Pancreas (tissue), 10 donors: Measurements from ENCODE around the gene HECTD2. TPM values are rescaled to one million over a fixed set of nuclear protein-coding genes. Genes with fewer than 3 reads are reported as not detected.
"Not testable (repeated sequence)": the region's sequence is repeated elsewhere in the genome, so short reads cannot be mapped to it uniquely, and the experiment has no call there.

Source experiments
- ATAC-seq, 4 donors: fragments of 200-7000 bp; cut with Tn5 transposase; one replicate each; pipeline versions ENCODE4 v1.8.0 to v1.9.1; 2020; ENCODE audit warnings: mild to moderate bottlenecking in 4 of 4, moderate library complexity in 4 of 4
- DNase-seq, 6 donors: peaks; one replicate each; pipeline ENCODE4 v3.0.0-alpha.2; 2020
- FAIRE-seq: peaks from 2 replicates; lab custom pipeline; 2012; peaks lifted over from hg19 to GRCh38; lab: Jason Lieb, UNC
- H3K27ac ChIP-seq, 4 donors: fragments of 200-600 bp; sonication (generic); 1 replicate in 3 of 4; 2 replicates in 1 of 4; pipeline versions ENCODE4 v1.5.0 to v1.8.0; 2020
- H3K27me3 ChIP-seq, 4 donors: fragments of 200-600 bp; one replicate each; pipeline ENCODE4 v1.8.0; 2021
- H3K36me3 ChIP-seq, 3 donors: fragments of 200-600 bp; sonication (generic) in 1 of 3; one replicate each; pipeline versions ENCODE4 v1.5.0 to v1.8.0; 2020 to 2021
- H3K4me1 ChIP-seq, 3 donors: fragments of 200-600 bp; one replicate each; pipeline ENCODE4 v1.8.0; 2021
- H3K4me3 ChIP-seq, 4 donors: fragments of 200-600 bp; sonication (generic) in 2 of 4; one replicate each; pipeline versions ENCODE4 v1.5.0 to v1.8.0; 2020 to 2021
- H3K9me3 ChIP-seq, 4 donors: fragments of 200-600 bp; one replicate each; pipeline ENCODE4 v1.8.0; 2021
- CTCF ChIP-seq, 4 donors: fragments of 200-600 bp; sonication (generic) in 3 of 4; IDR thresholded peaks; one replicate each; pipeline versions ENCODE4 v1.5.0 to v1.8.0; 2021; ENCODE audit warnings: antibody characterized with exemption in 4 of 4
- WGBS, 2 donors: extraction: QIAGEN DNeasy Blood & Tissue Kit; methylation state at CpG; one replicate each; pipeline ENCODE4 v1.1.7; 2013; 5-methylcytosine and 5-hydroxymethylcytosine counted together
- intact Hi-C, 3 donors: fragments of 100-400 bp; cut with DNase I; formaldehyde crosslinking; loops; one replicate each; pipeline versions ENCODE4 v1.11.1 to v1.14.2; 2022
- polyA plus RNA-seq, 2 donors: library from polyadenylated mRNA; stranded (reverse); fragments of 200-250 nt; gene quantifications; one replicate each; pipeline ENCODE4 v1.2.3, GENCODE V29; 2013
- total RNA-seq, 6 donors: library from RNA; stranded (reverse); fragmentation: NEBNext Ultra II Directional in 4 of 6; extraction: Animal tissue kit (Norgen Biotek cat#: 25700) in 4 of 6; gene quantifications; one replicate each; pipeline versions ENCODE4 v1.2.1 to v1.2.4, GENCODE V29; 2021 to 2023
- donor health status: healthy with polysubstance abuse.
- donor health status: DM: no; HTN: no; CAD: no; lungs with moderate emphysema.
- donor health status: DM: no; HTN: no; CAD: no.
- donor health status: control.
- donor health status: control.
- donor health status: Bipolar disorder and iron deficiency.
- donor health status: DM: yes; HTN: yes; CAD: no.
- donor health status: DM: no; HTN: no; CAD: no.
- donor health status: DM: no; HTN: no; CAD: no.
- donor health status: DM: yes; HTN: yes; CAD: no.

The HECTD2 gene
- total and polyA plus RNA-seq, 8 donors = 2.9 to 7.8 (median 4.8) TPM

- intact Hi-C loops = no loop called here
- H3K27me3 ChIP-seq = no peaks in the 10 kb centered on the region
- H3K4me3 ChIP-seq = no peak overlapping the region
- no peaks in the 10 kb centered on the region for H3K36me3 ChIP-seq
- WGBS, 2 donors = 59 to 63% methylated on average over 9 of the region's 9 CpGs
- peak; percentile 70 to 90 (median 83) for ATAC-seq
- peak overlapping the region in 1 of 4 donors; percentile 19 for H3K27ac ChIP-seq
- peak in 3 of 6 donors; percentile 12 to 26 (median 25) for DNase-seq
- TF ChIP-seq CTCF (IDR thresholded peaks at IDR 0.05) = no peak
- no peaks in the 10 kb centered on the region for H3K9me3 ChIP-seq
- no peaks in the 10 kb centered on the region for H3K4me1 ChIP-seq
- FAIRE-seq = no peak
These were observed 28.8 kb upstream of the HECTD2 start for GRCh38 chr10:91381257-91381891.

- Histone ChIP-seq H3K9me3 (no peaks in the 10 kb centered on the region), H3K27ac (no peak overlapping the region), H3K27me3 (no peaks in the 10 kb centered on the region), H3K36me3 (no peaks in the 10 kb centered on the region), H3K4me1 (no peaks in the 10 kb centered on the region), H3K4me3 (no peak overlapping the region)
- ATAC-seq (no peak), DNase-seq (no peak), FAIRE-seq (no peak)
- TF ChIP-seq CTCF (IDR thresholded peaks at IDR 0.05) = no peak
- intact Hi-C loops = no loop called here
- WGBS, 2 donors = 74 to 77% methylated on average over 9 of the region's 9 CpGs
These were observed 24.6 kb upstream of the HECTD2 start for GRCh38 chr10:91385306-91386085.

GRCh38 chr10:91389636-91390512 lies 20.3 kb upstream of the HECTD2 start:
- ATAC-seq = peak; percentile 77 to 99 (median 96)
- intact Hi-C loops = no loop called here
- DNase-seq = no peak
- H3K36me3 ChIP-seq = no peaks in the 10 kb centered on the region
- WGBS, 2 donors = 16 to 19% methylated on average over 8 of the region's 8 CpGs
- no peak overlapping the region for H3K4me3 ChIP-seq
- no peak overlapping the region for H3K27ac ChIP-seq
- no peaks in the 10 kb centered on the region for H3K4me1 ChIP-seq
- peak; percentile 31 to 74 (median 52) for TF ChIP-seq CTCF (IDR thresholded peaks at IDR 0.05)
- H3K27me3 ChIP-seq = no peaks in the 10 kb centered on the region
- FAIRE-seq = peak; percentile 96
- H3K9me3 ChIP-seq = no peaks in the 10 kb centered on the region

GRCh38 chr10:91390513-91390825 lies 19.7 kb upstream of the HECTD2 start:
- ATAC-seq = peak in 1 of 4 donors; percentile 27
- H3K27ac ChIP-seq, intact Hi-C loops, H3K36me3 ChIP-seq, H3K4me3 ChIP-seq, FAIRE-seq, DNase-seq, H3K4me1 ChIP-seq, H3K27me3 ChIP-seq, H3K9me3 ChIP-seq: not testable (repeated sequence)
- WGBS, 2 donors = 91 to 95% methylated on average over 3 of the region's 3 CpGs

GRCh38 chr10:91391920-91392319 lies 18.2 kb upstream of the HECTD2 start:
- Histone ChIP-seq H3K9me3 (no peaks in the 10 kb centered on the region), H3K4me1 (no peaks in the 10 kb centered on the region), H3K27ac (no peak overlapping the region), H3K4me3 (no peak overlapping the region), H3K36me3 (no peaks in the 10 kb centered on the region), H3K27me3 (no peaks in the 10 kb centered on the region)
- no peak for TF ChIP-seq CTCF (IDR thresholded peaks at IDR 0.05)
- WGBS, 2 donors = 83 to 87% methylated on average over 1 of the region's 1 CpG
- DNase-seq (no peak), ATAC-seq (no peak), FAIRE-seq (no peak)
- intact Hi-C loops = no loop called here
